ENCODE results near the gene REV3L. TPM values are rescaled to one million over a fixed set of nuclear protein-coding genes. Genes with fewer than 3 reads are reported as not detected.

Gene REV3L
- total RNA-seq, 1 experiment from 2014 or later: 12.8 TPM

- H4K20me1 ChIP-seq (ENCODE audit: insufficient read depth): no peaks in the 10 kb centered on the region
- CTCF ChIA-PET: no interaction called here
Observed at GRCh38 chr6:111531185-111531584, 48.2 kb upstream of the REV3L start.

DNA sequence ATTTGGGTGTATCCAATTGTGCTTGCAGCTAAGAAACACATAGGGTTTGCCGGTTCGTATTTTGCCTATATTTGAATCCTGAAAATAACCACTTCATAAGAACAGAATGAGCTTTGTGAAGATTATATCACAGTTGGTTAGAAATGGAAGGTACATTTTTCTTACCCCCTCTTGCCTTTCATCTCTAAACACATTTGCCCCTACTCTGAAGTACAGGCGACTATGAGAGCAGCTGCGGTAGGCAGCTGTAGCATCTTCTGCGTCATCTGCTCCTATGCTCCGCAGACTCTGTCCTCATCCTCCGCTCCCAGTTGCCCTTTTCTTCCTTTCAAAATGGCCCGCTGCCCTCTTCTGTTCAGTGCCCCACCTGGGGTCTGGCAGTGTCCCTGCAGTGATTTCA is 47.6 kb upstream of the REV3L start:
- Histone ChIP-seq H3K79me2 (ENCODE audit: insufficient read depth, low read length) (no peaks in the 10 kb centered on the region), H3K9ac (ENCODE audit: low read length) (no peak overlapping the region), H3K4me1 (ENCODE audit: control insufficient read depth in 1 of 2, insufficient read depth in 2 of 2, low read length in 2 of 2) (0 out of 4 replicates have a peak, but pooled peaks cover 2 to 4% of the 10 kb centered on the region in 2 experiments), H3K4me2 (ENCODE audit: low read length) (no peak overlapping the region), H3K9me2 (ENCODE audit: insufficient read depth) (no peaks in the 10 kb centered on the region), H3K36me3 (ENCODE audit: control insufficient read depth in 1 of 2, insufficient read depth in 2 of 2, low read length in 2 of 2) (no peaks in the 10 kb centered on the region), H4K20me1 (ENCODE audit: insufficient read depth) (no peaks in the 10 kb centered on the region), H3K9me3 (ENCODE audit: control insufficient read depth in 1 of 2, insufficient read depth in 1 of 2, low read depth in 1 of 2, low read length in 2 of 2) (no peaks in the 10 kb centered on the region), H3K4me3 (replicated peaks in 1 of 2; ENCODE audit: low read depth in 1 of 2, low read length in 2 of 2) (no peak overlapping the region), H3K27me3 (ENCODE audit: insufficient read depth, low read length) (no peaks in the 10 kb centered on the region), H3K27ac (ENCODE audit: low read depth, low read length) (no peak overlapping the region), H2AFZ (ENCODE audit: low read depth, low read length, poor library complexity, severe bottlenecking) (no peak overlapping the region)
- ChIA-PET POLR2A (no interaction called here), RAD21 (ENCODE audit: low non-redundant PET in 1 of 2, low total read pairs in 2 of 2, uncharacterized antibody in 2 of 2, unreplicated experiment in 2 of 2) (no interaction called here), CTCF (no interaction called here)
- ATAC-seq: no peak
- no peak for DNase-seq (ENCODE audit: low read depth, low spot score)
- TF ChIP-seq CEBPB (IDR thresholded peaks at IDR 0.05; ENCODE audit: low read depth) (no peak), ELF1 (IDR thresholded peaks at IDR 0.05; ENCODE audit: borderline replicate concordance, low read depth) (no peak), POLR2AphosphoS5 (IDR thresholded peaks at IDR 0.05; ENCODE audit: low read depth, low read length) (no peak), EZH2 (IDR thresholded peaks at IDR 0.05) (no peak), CTCF (IDR thresholded peaks at IDR 0.05 in 2 of 3, conservative IDR thresholded peaks at IDR 0.05 in 1 of 3; ENCODE audit: borderline replicate concordance in 1 of 3, insufficient read depth in 1 of 3, low read depth in 2 of 3, low read length in 2 of 3) (no peak)
- TF ChIP-seq, protein P1, sequence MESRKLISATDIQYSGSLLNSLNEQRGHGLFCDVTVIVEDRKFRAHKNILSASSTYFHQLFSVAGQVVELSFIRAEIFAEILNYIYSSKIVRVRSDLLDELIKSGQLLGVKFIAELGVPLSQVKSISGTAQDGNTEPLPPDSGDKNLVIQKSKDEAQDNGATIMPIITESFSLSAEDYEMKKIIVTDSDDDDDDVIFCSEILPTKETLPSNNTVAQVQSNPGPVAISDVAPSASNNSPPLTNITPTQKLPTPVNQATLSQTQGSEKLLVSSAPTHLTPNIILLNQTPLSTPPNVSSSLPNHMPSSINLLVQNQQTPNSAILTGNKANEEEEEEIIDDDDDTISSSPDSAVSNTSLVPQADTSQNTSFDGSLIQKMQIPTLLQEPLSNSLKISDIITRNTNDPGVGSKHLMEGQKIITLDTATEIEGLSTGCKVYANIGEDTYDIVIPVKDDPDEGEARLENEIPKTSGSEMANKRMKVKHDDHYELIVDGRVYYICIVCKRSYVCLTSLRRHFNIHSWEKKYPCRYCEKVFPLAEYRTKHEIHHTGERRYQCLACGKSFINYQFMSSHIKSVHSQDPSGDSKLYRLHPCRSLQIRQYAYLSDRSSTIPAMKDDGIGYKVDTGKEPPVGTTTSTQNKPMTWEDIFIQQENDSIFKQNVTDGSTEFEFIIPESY (IDR thresholded peaks at IDR 0.05; ENCODE audit: extremely low read depth, insufficient replicate concordance, low read length): no peak
- no TSS peak for BruUV-seq (replicated peaks)
- intact Hi-C loops (cut with micrococcal nuclease): no loop called here

More at GRCh38 chr6:111531185-111531584, 48.2 kb upstream of the REV3L start:
- no peak overlapping the region for H2AFZ ChIP-seq (ENCODE audit: low read depth, low read length, poor library complexity, severe bottlenecking)
- no peak overlapping the region for H3K4me3 ChIP-seq (replicated peaks in 1 of 2; ENCODE audit: low read depth in 1 of 2, low read length in 2 of 2)
- ATAC-seq (no peak), DNase-seq (ENCODE audit: low read depth, low spot score) (no peak)
- no peak overlapping the region for H3K27ac ChIP-seq (ENCODE audit: low read depth, low read length)
- H3K4me2 ChIP-seq (ENCODE audit: low read length): no peak overlapping the region
- H3K9me2 ChIP-seq (ENCODE audit: insufficient read depth): no peaks in the 10 kb centered on the region
- no peak for TF ChIP-seq POLR2AphosphoS5 (IDR thresholded peaks at IDR 0.05; ENCODE audit: low read depth, low read length)
- no peak for TF ChIP-seq EGR1 (IDR thresholded peaks at IDR 0.05; ENCODE audit: low read depth)
- no peak for TF ChIP-seq ATF3 (IDR thresholded peaks at IDR 0.05)
- no peak for TF ChIP-seq JUND (IDR thresholded peaks at IDR 0.05)
- no peak overlapping the region for H3K9ac ChIP-seq (ENCODE audit: low read length)
- no peaks in the 10 kb centered on the region for H3K36me3 ChIP-seq (ENCODE audit: control insufficient read depth in 1 of 2, insufficient read depth in 2 of 2, low read length in 2 of 2)
- intact Hi-C loops (cut with micrococcal nuclease): no loop called here
- no peaks in the 10 kb centered on the region for H3K9me3 ChIP-seq (ENCODE audit: control insufficient read depth in 1 of 2, insufficient read depth in 1 of 2, low read depth in 1 of 2, low read length in 2 of 2)
- H3K79me2 ChIP-seq (ENCODE audit: insufficient read depth, low read length): no peaks in the 10 kb centered on the region
- no TSS peak for BruUV-seq (replicated peaks)
- peaks cover 2 to 4% of the 10 kb centered on the region in 2 experiments; a peak in 1 of 4 replicates for H3K4me1 ChIP-seq (ENCODE audit: control insufficient read depth in 1 of 2, insufficient read depth in 2 of 2, low read length in 2 of 2)
- H3K27me3 ChIP-seq (ENCODE audit: insufficient read depth, low read length): no peaks in the 10 kb centered on the region
- ChIA-PET RAD21 (ENCODE audit: low non-redundant PET in 1 of 2, low total read pairs in 2 of 2, uncharacterized antibody in 2 of 2, unreplicated experiment in 2 of 2) (no interaction called here), POLR2A (interaction anchor here (0.8 kb wide), 1 partner anchor 50 kb away, joined by 3 read pairs; no protein-coding TSS in a partner anchor)
